B cell (primary cell): ENCODE measurements around the gene HSPA12A. TPM values are rescaled to one million over a fixed set of nuclear protein-coding genes. Genes with fewer than 3 reads are reported as not detected.

Source experiments
- ATAC-seq: fragments of 200-7000 bp; cut with Tn5 transposase; one replicate; pipeline ENCODE4 v1.10.0; 2021; ENCODE audit warnings: low read depth, mild to moderate bottlenecking, moderate number of reproducible peaks, moderate library complexity
- CTCF ChIA-PET: fragments of 350-600 bp; sonication (Branson Sonifier 250); formaldehyde crosslinking; loops from one replicate; lab custom pipeline; 2021; ENCODE audit warnings: antibody characterized with exemption, inconsistent platforms; lab: Charles Lee
- POLR2A ChIA-PET: fragments of 350-600 bp; sonication (Branson Sonifier 250); formaldehyde crosslinking; loops from one replicate; lab custom pipeline; 2021; ENCODE audit warnings: antibody characterized with exemption; lab: Charles Lee
- DNase-seq: peaks from one replicate; pipeline ENCODE4 v3.0.0; 2013
- H2AFZ ChIP-seq: 2 replicates; pipeline ENCODE4 v1.6.1; 2012; ENCODE audit warnings: mild to moderate bottlenecking, low read depth, low read length; ENCODE audit not compliant: insufficient read depth, poor library complexity, severe bottlenecking
- H3K27ac ChIP-seq, 2 donors: 1 replicate in 1 of 2; 2 replicates in 1 of 2; pipeline ENCODE4 v1.5.1; 2012 to 2013; ENCODE audit warnings: low read length in 2 of 2, mild to moderate bottlenecking in 2 of 2, moderate library complexity in 1 of 2
- H3K27me3 ChIP-seq, 4 experiments: fragments of 200-600 bp in 1 of 4; sonication (generic) in 1 of 4; replicated peaks in 1 of 4; 1 replicate in 2 of 4; 2 replicates in 2 of 4; pipeline versions ENCODE4 v1.6.1 to v1.7.0; 2013 to 2016; ENCODE audit warnings: low read length in 3 of 4, mild to moderate bottlenecking in 2 of 4, mixed read lengths in 1 of 4, moderate library complexity in 1 of 4; ENCODE audit not compliant: insufficient read depth in 4 of 4, control insufficient read depth in 3 of 4; ENCODE audit errors: control extremely low read depth in 1 of 4
- H3K36me3 ChIP-seq, 2 experiments: replicated peaks in 1 of 2; 1 replicate in 1 of 2; 2 replicates in 1 of 2; pipeline versions ENCODE4 v1.6.1 to v1.7.1; 2013; ENCODE audit warnings: low read length in 1 of 2; ENCODE audit not compliant: insufficient read depth in 2 of 2, control insufficient read depth in 1 of 2; ENCODE audit errors: control extremely low read depth in 1 of 2, extremely low read depth in 1 of 2
- H3K4me1 ChIP-seq, 2 donors: fragments of 200-600 bp in 1 of 2; sonication (generic) in 1 of 2; 1 replicate in 1 of 2; 2 replicates in 1 of 2; pipeline versions ENCODE4 v1.5.1 to v1.6.1; 2013 to 2017; ENCODE audit warnings: low read length in 2 of 2; ENCODE audit not compliant: control insufficient read depth in 2 of 2, insufficient read depth in 2 of 2
- H3K4me2 ChIP-seq: replicated peaks from 2 replicates; pipeline ENCODE3; 2012; ENCODE audit warnings: mild to moderate bottlenecking, low read depth, low read length; ENCODE audit not compliant: poor library complexity, severe bottlenecking
- H3K4me3 ChIP-seq, 5 experiments: fragments of 200-600 bp in 1 of 5; sonication (generic) in 1 of 5; 1 replicate in 3 of 5; 2 replicates in 2 of 5; pipeline versions ENCODE4 v1.5.1 to v1.7.0; 2011 to 2016; ENCODE audit warnings: low read length in 4 of 5, mild to moderate bottlenecking in 4 of 5, low read depth in 2 of 5, control low read depth in 1 of 5, moderate library complexity in 1 of 5; ENCODE audit not compliant: insufficient read depth in 1 of 5; ENCODE audit errors: control extremely low read depth in 1 of 5, extremely low read depth in 1 of 5
- H3K79me2 ChIP-seq: fragments of 200-600 bp; sonication (generic); one replicate; pipeline ENCODE4 v1.6.0; 2016; ENCODE audit warnings: low read length; ENCODE audit not compliant: control insufficient read depth, insufficient read depth
- H3K9ac ChIP-seq: fragments of 200-600 bp; sonication (generic); 2 replicates; pipeline ENCODE4 v1.6.1; 2017; ENCODE audit warnings: mild to moderate bottlenecking, low read length, moderate library complexity
- H3K9me3 ChIP-seq, 3 donors: one replicate each; pipeline versions ENCODE4 v1.6.1 to v1.7.1; 2013; ENCODE audit warnings: low read length in 2 of 3; ENCODE audit not compliant: control insufficient read depth in 2 of 3, insufficient read depth in 1 of 3; ENCODE audit errors: control extremely low read depth in 1 of 3
- H4K20me1 ChIP-seq: 2 replicates; pipeline ENCODE4 v1.6.0; 2012; ENCODE audit warnings: mild to moderate bottlenecking, low read length; ENCODE audit not compliant: insufficient read depth, control insufficient read depth, poor library complexity, severe bottlenecking
- H3K27ac Mint-ChIP-seq: one replicate; pipeline ENCODE4 v1.8.0; 2021; ENCODE audit warnings: mixed read lengths
- H3K27me3 Mint-ChIP-seq: one replicate; pipeline ENCODE4 v1.8.0; 2021; ENCODE audit warnings: mixed read lengths
- H3K4me1 Mint-ChIP-seq: one replicate; pipeline ENCODE4 v1.8.0; 2021; ENCODE audit warnings: mixed read lengths
- H3K4me3 Mint-ChIP-seq: one replicate; pipeline ENCODE4 v1.8.0; 2021; ENCODE audit warnings: mixed read lengths
- H3K9me3 Mint-ChIP-seq: one replicate; pipeline ENCODE4 v1.8.0; 2022; ENCODE audit warnings: mixed read lengths; ENCODE audit not compliant: insufficient read depth
- EZH2 ChIP-seq: IDR thresholded peaks from 2 replicates; pipeline ENCODE4 v1.6.1; 2012; ENCODE audit warnings: borderline replicate concordance, low read depth, mild to moderate bottlenecking, moderate library complexity, low read length; ENCODE audit not compliant: insufficient read depth, poor library complexity, severe bottlenecking
- WGBS: methylation state at CpG from one replicate; pipeline ENCODE4 v1.1.5; 2013; ENCODE audit warnings: missing lambda C conversion rate; ENCODE audit not compliant: insufficient coverage; 5-methylcytosine and 5-hydroxymethylcytosine counted together
- intact Hi-C: fragments of 100-400 bp; cut with micrococcal nuclease; formaldehyde crosslinking; loops from one replicate; pipeline ENCODE4 v1.10.0; 2022
- polyA plus RNA-seq: library from polyadenylated mRNA; depleted of rRNA; stranded (reverse); fragments of >200 nt; gene quantifications from 2 replicates; pipeline ENCODE4 v1.2.3, GENCODE V29; 2012
- total RNA-seq, 2 donors: library from RNA; stranded (reverse); fragments of 120-200 nt in 1 of 2; gene quantifications; 1 replicate in 1 of 2; 2 replicates in 1 of 2; pipeline versions ENCODE4 v1.2.3 to v1.2.4, GENCODE V29; 2013 to 2022
- TF ChIP-seq, protein P1 (sequence below): fragments of 200-600 bp; IDR thresholded peaks from one replicate; pipeline ENCODE4 v1.8.0; 2022; ENCODE audit warnings: antibody characterized with exemption, mild to moderate bottlenecking

The HSPA12A gene
- total and polyA plus RNA-seq, 2 donors (not counting 1 experiment from before 2014, with no cell fraction given), result 2.1 to 17.7 TPM

DNA sequence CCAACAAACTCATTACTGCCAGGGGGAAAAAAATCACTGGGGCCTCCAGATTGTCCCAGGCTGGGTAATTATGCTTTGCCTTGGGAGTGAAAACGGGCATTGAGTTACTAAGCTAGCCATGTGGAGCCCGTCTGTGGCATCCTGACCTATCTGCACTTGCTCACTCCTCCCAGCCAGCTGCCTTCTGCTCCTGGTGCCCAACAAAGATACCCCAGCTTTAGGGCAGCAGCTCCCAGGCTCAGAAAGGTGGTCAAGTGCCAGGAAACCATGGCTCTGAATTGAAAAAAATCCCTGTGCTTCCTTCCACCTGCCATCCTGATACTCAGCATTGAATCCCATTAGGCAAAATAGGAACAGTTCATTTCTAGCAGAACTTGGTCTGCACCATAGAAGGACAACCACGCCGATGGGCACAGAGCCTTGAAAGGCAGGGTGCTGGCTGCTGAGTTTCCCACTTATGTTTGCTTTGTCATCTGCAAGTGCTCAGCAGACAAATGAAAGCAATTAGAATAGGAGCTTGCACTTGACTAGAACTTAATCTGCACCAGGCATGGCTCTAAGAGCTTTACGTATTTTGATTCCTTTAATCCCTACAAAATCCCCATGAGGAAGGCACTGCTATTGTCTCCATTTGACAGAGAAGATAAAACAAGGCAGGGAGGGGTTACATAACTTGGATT, 42.8 kb downstream of the HSPA12A start:
- Histone ChIP-seq H2AFZ (no peak overlapping the region), H3K4me1 (no peaks in the 10 kb centered on the region), H4K20me1 (no peaks in the 10 kb centered on the region), H3K9me3 (peaks cover 0 to 5% (median 0%) of the 10 kb centered on the region in 3 donors), H3K36me3 (no peaks in the 10 kb centered on the region), H3K9ac (no peak overlapping the region), H3K27ac (no peak overlapping the region), H3K4me2 (no peak overlapping the region), H3K4me3 (no peak overlapping the region), H3K79me2 (no peaks in the 10 kb centered on the region), H3K27me3 (no peaks in the 10 kb centered on the region)
- no peak for ATAC-seq
- ChIA-PET POLR2A (no interaction called here), CTCF (no interaction called here)
- intact Hi-C loops, result no loop called here
- no peak overlapping the region for H3K27ac Mint-ChIP-seq
- H3K9me3 Mint-ChIP-seq, result peaks cover 4% of the 10 kb centered on the region
- H3K4me1 Mint-ChIP-seq, result no peaks in the 10 kb centered on the region
- WGBS, result 76% methylated on average over 4 of the region's 5 CpGs
- H3K4me3 Mint-ChIP-seq, result no peak overlapping the region
- no peak for DNase-seq
- TF ChIP-seq EZH2, result no peak
- TF ChIP-seq, protein P1, sequence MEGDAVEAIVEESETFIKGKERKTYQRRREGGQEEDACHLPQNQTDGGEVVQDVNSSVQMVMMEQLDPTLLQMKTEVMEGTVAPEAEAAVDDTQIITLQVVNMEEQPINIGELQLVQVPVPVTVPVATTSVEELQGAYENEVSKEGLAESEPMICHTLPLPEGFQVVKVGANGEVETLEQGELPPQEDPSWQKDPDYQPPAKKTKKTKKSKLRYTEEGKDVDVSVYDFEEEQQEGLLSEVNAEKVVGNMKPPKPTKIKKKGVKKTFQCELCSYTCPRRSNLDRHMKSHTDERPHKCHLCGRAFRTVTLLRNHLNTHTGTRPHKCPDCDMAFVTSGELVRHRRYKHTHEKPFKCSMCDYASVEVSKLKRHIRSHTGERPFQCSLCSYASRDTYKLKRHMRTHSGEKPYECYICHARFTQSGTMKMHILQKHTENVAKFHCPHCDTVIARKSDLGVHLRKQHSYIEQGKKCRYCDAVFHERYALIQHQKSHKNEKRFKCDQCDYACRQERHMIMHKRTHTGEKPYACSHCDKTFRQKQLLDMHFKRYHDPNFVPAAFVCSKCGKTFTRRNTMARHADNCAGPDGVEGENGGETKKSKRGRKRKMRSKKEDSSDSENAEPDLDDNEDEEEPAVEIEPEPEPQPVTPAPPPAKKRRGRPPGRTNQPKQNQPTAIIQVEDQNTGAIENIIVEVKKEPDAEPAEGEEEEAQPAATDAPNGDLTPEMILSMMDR, result no peak
- H3K27me3 Mint-ChIP-seq, result peaks cover 7% of the 10 kb centered on the region

DNA sequence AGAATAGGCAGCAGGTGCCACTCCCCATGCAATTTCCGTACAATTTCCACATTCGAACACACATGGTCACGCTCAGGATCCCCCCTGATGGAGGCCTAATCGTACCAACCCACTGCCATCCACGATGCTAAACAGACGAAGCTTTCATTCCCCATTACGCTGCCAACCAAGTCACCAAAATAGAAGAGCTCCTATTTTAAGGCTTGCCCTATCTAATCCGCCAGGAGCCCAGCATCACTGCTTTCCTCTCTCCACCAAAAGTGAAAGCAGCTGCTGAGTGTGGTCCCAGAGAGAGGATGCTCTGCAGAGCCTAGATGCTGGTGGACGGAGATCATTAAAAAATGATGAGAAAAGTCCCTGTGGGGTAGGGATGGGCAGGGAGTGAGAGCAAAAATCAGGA, 43.3 kb downstream of the HSPA12A start:
- H3K27ac Mint-ChIP-seq, result no peak overlapping the region

More for the DNA sequence above, 43.3 kb downstream of the HSPA12A start:
- no peaks in the 10 kb centered on the region for H3K36me3 ChIP-seq
- ChIA-PET CTCF (no interaction called here), POLR2A (no interaction called here)
- TF ChIP-seq EZH2, result no peak
- TF ChIP-seq, protein P1, result no peak
- Mint-ChIP-seq H3K4me3 (no peak overlapping the region), H3K27me3 (peaks cover 7% of the 10 kb centered on the region), H3K9me3 (peaks cover 4% of the 10 kb centered on the region), H3K4me1 (no peaks in the 10 kb centered on the region)
- no peaks in the 10 kb centered on the region for H3K4me1 ChIP-seq
- no peak overlapping the region for H3K9ac ChIP-seq
- DNase-seq (no peak), ATAC-seq (no peak)
- no peaks in the 10 kb centered on the region for H3K27me3 ChIP-seq
- no peak overlapping the region for H3K4me2 ChIP-seq
- no peak overlapping the region for H3K27ac ChIP-seq
- 92% methylated on average over 8 of the region's 9 CpGs for WGBS
- peaks cover 0 to 5% (median 0%) of the 10 kb centered on the region in 3 donors for H3K9me3 ChIP-seq
- no peaks in the 10 kb centered on the region for H3K79me2 ChIP-seq
- intact Hi-C loops, result no loop called here
- no peaks in the 10 kb centered on the region for H4K20me1 ChIP-seq
- no peak overlapping the region for H2AFZ ChIP-seq
- no peak overlapping the region for H3K4me3 ChIP-seq
